ENCODE measurements around the gene EFCAB13. TPM values are rescaled to one million over a fixed set of nuclear protein-coding genes. Genes with fewer than 3 reads are reported as not detected.

The EFCAB13 gene
- total and polyA plus RNA-seq, 2 experiments from 2014 or later, result 2.1 to 3.1 TPM

GRCh38 chr17:47317119-47317518 lies 6.6 kb upstream of the EFCAB13 start:
- no peak overlapping the region for H2AFZ ChIP-seq
- no peak overlapping the region for H3K4me3 ChIP-seq
- H3K4me1 ChIP-seq (ENCODE audit: insufficient read depth), result no peaks in the 10 kb centered on the region
- no peak overlapping the region for H3K4me2 ChIP-seq
- H3K9me2 ChIP-seq (replicated peaks; ENCODE audit: insufficient read depth), result no peaks in the 10 kb centered on the region
- H3K36me3 ChIP-seq (replicated peaks; ENCODE audit: insufficient read depth, low read depth), result no peaks in the 10 kb centered on the region
- no peaks in the 10 kb centered on the region for H4K20me1 ChIP-seq (ENCODE audit: insufficient read depth, poor library complexity, severe bottlenecking)
- no peaks in the 10 kb centered on the region for H3K79me2 ChIP-seq
- no peaks in the 10 kb centered on the region for H3K27me3 ChIP-seq
- no peaks in the 10 kb centered on the region for H3K9me3 ChIP-seq (ENCODE audit: low read depth)
- 73% methylated on average over 2 of the region's 2 CpGs for WGBS (ENCODE audit: low lambda C conversion rate, missing lambda C conversion rate)
- DNase-seq (ENCODE audit: low spot score), result no peak
- peak overlapping the region; percentile 27 for H3K27ac ChIP-seq
- TF ChIP-seq EZH2 (IDR thresholded peaks at IDR 0.05; ENCODE audit: borderline replicate concordance) (no peak), CTCF (IDR thresholded peaks at IDR 0.05; ENCODE audit: poor library complexity) (no peak), EZH2phosphoT487 (IDR thresholded peaks at IDR 0.05; ENCODE audit: low read depth, severe bottlenecking, unreplicated experiment) (no peak)

GRCh38 chr17:47318197-47318918 lies 5.4 kb upstream of the EFCAB13 start:
- no peaks in the 10 kb centered on the region for H3K9me2 ChIP-seq (replicated peaks; ENCODE audit: insufficient read depth)
- no peak overlapping the region for H2AFZ ChIP-seq
- no peak for TF ChIP-seq EZH2phosphoT487 (IDR thresholded peaks at IDR 0.05; ENCODE audit: low read depth, severe bottlenecking, unreplicated experiment)
- TF ChIP-seq CTCF (IDR thresholded peaks at IDR 0.05; ENCODE audit: poor library complexity), result no peak
- TF ChIP-seq EZH2 (IDR thresholded peaks at IDR 0.05; ENCODE audit: borderline replicate concordance), result no peak
- H3K36me3 ChIP-seq (replicated peaks; ENCODE audit: insufficient read depth, low read depth), result no peaks in the 10 kb centered on the region
- H4K20me1 ChIP-seq (ENCODE audit: insufficient read depth, poor library complexity, severe bottlenecking), result no peaks in the 10 kb centered on the region
- DNase-seq (ENCODE audit: low spot score), result no peak
- no peak overlapping the region for H3K27ac ChIP-seq
- no peak overlapping the region for H3K4me3 ChIP-seq
- 90% methylated on average over 3 of the region's 3 CpGs for WGBS (ENCODE audit: low lambda C conversion rate, missing lambda C conversion rate)
- no peaks in the 10 kb centered on the region for H3K79me2 ChIP-seq
- H3K9me3 ChIP-seq (ENCODE audit: low read depth), result no peaks in the 10 kb centered on the region
- peaks cover 3% of the 10 kb centered on the region for H3K4me1 ChIP-seq (ENCODE audit: insufficient read depth)
- H3K4me2 ChIP-seq, result no peak overlapping the region
- H3K27me3 ChIP-seq, result no peaks in the 10 kb centered on the region

- Histone ChIP-seq H3K27me3 (no peaks in the 10 kb centered on the region), H3K4me1 (ENCODE audit: insufficient read depth) (peaks cover 3% of the 10 kb centered on the region), H3K4me3 (no peak overlapping the region), H3K9me2 (replicated peaks; ENCODE audit: insufficient read depth) (no peaks in the 10 kb centered on the region), H2AFZ (no peak overlapping the region), H3K4me2 (no peak overlapping the region), H3K27ac (no peak overlapping the region), H4K20me1 (ENCODE audit: insufficient read depth, poor library complexity, severe bottlenecking) (no peaks in the 10 kb centered on the region), H3K79me2 (no peaks in the 10 kb centered on the region), H3K36me3 (replicated peaks; ENCODE audit: insufficient read depth, low read depth) (no peaks in the 10 kb centered on the region), H3K9me3 (ENCODE audit: low read depth) (no peaks in the 10 kb centered on the region)
- TF ChIP-seq EZH2phosphoT487 (IDR thresholded peaks at IDR 0.05; ENCODE audit: low read depth, severe bottlenecking, unreplicated experiment), result no peak
- no peak for TF ChIP-seq CTCF (IDR thresholded peaks at IDR 0.05; ENCODE audit: poor library complexity)
- no peak for TF ChIP-seq EZH2 (IDR thresholded peaks at IDR 0.05; ENCODE audit: borderline replicate concordance)
- WGBS (ENCODE audit: low lambda C conversion rate, missing lambda C conversion rate), result 90% methylated on average over 5 of the region's 5 CpGs
- no peak for DNase-seq (ENCODE audit: low spot score)
These were observed 2.8 kb upstream of the EFCAB13 start for GRCh38 chr17:47320879-47321502.

Data from hepatocyte (in vitro differentiated cells).